ENCODE data around the gene EXOSC3.

- no peak for TF ChIP-seq CTCF (conservative IDR thresholded peaks at IDR 0.05; ENCODE audit: low read length)
- TF ChIP-seq EZH2phosphoT487 (IDR thresholded peaks at IDR 0.05; ENCODE audit: borderline replicate concordance, low read depth, low read length) = no peak
Observed at GRCh38 chr9:37784616-37785483, at the start of gene EXOSC3.

Measured in OCI-LY7 (cell line).